ENCODE results near the gene SNTA1. TPM values are rescaled to one million over a fixed set of nuclear protein-coding genes. Genes with fewer than 3 reads are reported as not detected.

Gene SNTA1
- total and polyA plus RNA-seq, 2 donors (not counting 1 experiment from before 2014, with no cell fraction given): 17.2 to 46.6 TPM

DNA sequence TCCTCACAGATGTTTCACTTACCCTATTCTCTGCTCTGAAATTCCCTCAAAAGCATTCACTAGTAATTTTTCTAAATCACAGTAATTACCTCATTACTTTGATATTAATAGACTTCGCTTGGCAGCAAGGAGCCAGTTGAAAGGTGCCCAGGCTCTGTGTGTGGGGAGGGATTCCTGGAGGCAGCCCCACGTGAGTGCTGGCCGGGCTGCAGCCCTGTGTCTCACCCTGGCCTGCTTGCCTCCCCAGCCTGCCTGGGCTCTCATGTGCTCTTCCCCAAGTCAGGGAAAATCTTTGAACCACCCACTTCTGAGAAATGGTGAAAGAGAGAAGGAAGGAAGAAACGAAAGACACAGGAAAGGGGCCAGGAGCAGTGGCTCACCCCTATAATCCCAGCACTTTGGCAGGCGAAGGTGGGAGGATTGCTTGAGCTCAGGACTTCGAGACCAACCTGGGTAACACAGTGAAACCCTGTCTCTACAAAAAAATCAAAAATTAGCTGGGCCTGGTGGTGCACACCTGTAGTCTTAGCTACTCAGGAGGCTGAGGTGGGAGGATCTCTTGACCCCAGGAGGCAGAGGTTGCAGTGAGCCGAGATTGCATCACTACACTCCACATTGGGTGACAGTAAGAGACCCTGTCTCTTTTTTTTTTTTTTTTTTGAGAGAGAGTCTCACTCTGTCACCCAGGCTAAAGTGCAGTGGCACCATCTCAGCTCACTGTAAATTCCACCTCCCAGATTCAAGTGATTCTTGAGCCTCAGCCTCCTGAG is 20.0 kb upstream of the SNTA1 start:
- Histone ChIP-seq H3K27me3 (ENCODE audit: control insufficient read depth, insufficient read depth, low read length) (no peaks in the 10 kb centered on the region), H3K9me3 (ENCODE audit: control insufficient read depth, insufficient read depth, low read depth, low read length) (no peaks in the 10 kb centered on the region), H3K4me3 (replicated peaks in 1 of 4; ENCODE audit: control extremely low read depth in 1 of 4, insufficient read depth in 1 of 4, low read depth in 3 of 4, low read length in 4 of 4) (no peak overlapping the region)

DNA sequence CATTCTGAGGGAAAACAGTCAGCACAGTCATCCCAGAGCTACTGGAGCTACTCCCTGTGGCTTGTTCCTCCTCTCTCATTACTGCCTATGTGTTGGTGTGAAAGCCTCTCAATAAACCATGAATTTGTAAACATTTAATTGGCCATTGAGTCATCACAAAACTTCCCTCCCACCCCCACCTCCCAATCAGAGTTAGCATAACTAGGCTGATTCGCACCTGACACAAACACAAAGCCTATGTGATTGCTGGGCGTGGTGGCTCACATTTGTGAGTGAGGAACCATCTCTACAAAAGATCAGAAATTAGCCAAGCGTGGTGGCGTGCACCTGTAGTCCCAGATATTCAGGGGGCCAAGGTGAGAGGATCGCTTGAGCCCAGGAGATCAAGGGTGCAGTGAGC is 17.1 kb upstream of the SNTA1 start:
- no peak for DNase-seq (ENCODE audit: low read depth in 2 of 2)
- H3K4me2 ChIP-seq (ENCODE audit: extremely low read depth, insufficient read depth, low read length): no peak overlapping the region
- TF ChIP-seq, protein P1, sequence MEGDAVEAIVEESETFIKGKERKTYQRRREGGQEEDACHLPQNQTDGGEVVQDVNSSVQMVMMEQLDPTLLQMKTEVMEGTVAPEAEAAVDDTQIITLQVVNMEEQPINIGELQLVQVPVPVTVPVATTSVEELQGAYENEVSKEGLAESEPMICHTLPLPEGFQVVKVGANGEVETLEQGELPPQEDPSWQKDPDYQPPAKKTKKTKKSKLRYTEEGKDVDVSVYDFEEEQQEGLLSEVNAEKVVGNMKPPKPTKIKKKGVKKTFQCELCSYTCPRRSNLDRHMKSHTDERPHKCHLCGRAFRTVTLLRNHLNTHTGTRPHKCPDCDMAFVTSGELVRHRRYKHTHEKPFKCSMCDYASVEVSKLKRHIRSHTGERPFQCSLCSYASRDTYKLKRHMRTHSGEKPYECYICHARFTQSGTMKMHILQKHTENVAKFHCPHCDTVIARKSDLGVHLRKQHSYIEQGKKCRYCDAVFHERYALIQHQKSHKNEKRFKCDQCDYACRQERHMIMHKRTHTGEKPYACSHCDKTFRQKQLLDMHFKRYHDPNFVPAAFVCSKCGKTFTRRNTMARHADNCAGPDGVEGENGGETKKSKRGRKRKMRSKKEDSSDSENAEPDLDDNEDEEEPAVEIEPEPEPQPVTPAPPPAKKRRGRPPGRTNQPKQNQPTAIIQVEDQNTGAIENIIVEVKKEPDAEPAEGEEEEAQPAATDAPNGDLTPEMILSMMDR (conservative IDR thresholded peaks at IDR 0.05 in 1 of 2, IDR thresholded peaks at IDR 0.05 in 1 of 2; ENCODE audit: low read depth in 1 of 2, low read length in 2 of 2): no peak
- TF ChIP-seq EZH2 (IDR thresholded peaks at IDR 0.05; ENCODE audit: low read length, missing control alignments): no peak
- H3K79me2 ChIP-seq (ENCODE audit: control insufficient read depth, insufficient read depth, low read length): no peaks in the 10 kb centered on the region
- no peak overlapping the region for H3K27ac ChIP-seq (ENCODE audit: insufficient read depth, low read length)
- no peaks in the 10 kb centered on the region for H3K27me3 ChIP-seq (ENCODE audit: control insufficient read depth, insufficient read depth, low read length)
- H2AFZ ChIP-seq (ENCODE audit: low read length): no peak overlapping the region
- H4K20me1 ChIP-seq (ENCODE audit: control insufficient read depth, extremely low read depth, insufficient read depth, low read length): no peaks in the 10 kb centered on the region
- no peak overlapping the region for H3K9ac ChIP-seq (ENCODE audit: insufficient read depth, low read length)
- H3K4me1 ChIP-seq (ENCODE audit: control insufficient read depth, extremely low read depth, insufficient read depth, low read length): no peaks in the 10 kb centered on the region
- no peaks in the 10 kb centered on the region for H3K9me3 ChIP-seq (ENCODE audit: control insufficient read depth, insufficient read depth, low read depth, low read length)
- no peaks in the 10 kb centered on the region for H3K36me3 ChIP-seq (ENCODE audit: control insufficient read depth, insufficient read depth, low read length)
- no peak overlapping the region for H3K4me3 ChIP-seq (replicated peaks in 1 of 4; ENCODE audit: control extremely low read depth in 1 of 4, insufficient read depth in 1 of 4, low read depth in 3 of 4, low read length in 4 of 4)

More for the DNA sequence above, 20.0 kb upstream of the SNTA1 start:
- no peaks in the 10 kb centered on the region for H3K79me2 ChIP-seq (ENCODE audit: control insufficient read depth, insufficient read depth, low read length)
- H3K4me1 ChIP-seq (ENCODE audit: control insufficient read depth, extremely low read depth, insufficient read depth, low read length): no peaks in the 10 kb centered on the region
- H3K4me2 ChIP-seq (ENCODE audit: extremely low read depth, insufficient read depth, low read length): no peak overlapping the region
- no peaks in the 10 kb centered on the region for H4K20me1 ChIP-seq (ENCODE audit: control insufficient read depth, extremely low read depth, insufficient read depth, low read length)
- no peak for DNase-seq (ENCODE audit: low read depth in 2 of 2)
- H2AFZ ChIP-seq (ENCODE audit: low read length): no peak overlapping the region
- no peaks in the 10 kb centered on the region for H3K36me3 ChIP-seq (ENCODE audit: control insufficient read depth, insufficient read depth, low read length)
- TF ChIP-seq EZH2 (IDR thresholded peaks at IDR 0.05; ENCODE audit: low read length, missing control alignments): no peak
- TF ChIP-seq, protein P1 (conservative IDR thresholded peaks at IDR 0.05 in 1 of 2, IDR thresholded peaks at IDR 0.05 in 1 of 2; ENCODE audit: low read depth in 1 of 2, low read length in 2 of 2): no peak
- H3K27ac ChIP-seq (ENCODE audit: insufficient read depth, low read length): no peak overlapping the region
- no peak overlapping the region for H3K9ac ChIP-seq (ENCODE audit: insufficient read depth, low read length)

DNA sequence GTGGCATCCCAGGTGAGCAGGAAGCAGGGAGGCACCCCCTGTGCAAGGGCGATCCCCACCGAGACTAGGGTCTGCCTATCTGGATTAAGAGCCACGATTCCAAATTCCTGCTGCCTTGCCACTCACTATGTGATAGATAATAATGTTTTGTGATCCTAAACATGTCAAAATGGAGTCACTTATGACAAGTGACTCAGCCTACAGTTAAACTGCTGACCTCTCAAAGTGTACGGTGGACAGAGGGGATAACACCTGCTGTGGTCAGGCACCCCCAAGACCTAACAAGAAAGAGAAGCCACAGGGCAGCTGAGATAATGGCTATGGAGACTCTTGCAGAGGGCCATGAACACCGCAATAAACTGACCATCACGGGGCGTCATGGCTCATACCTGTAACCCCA is 16.0 kb upstream of the SNTA1 start:
- H3K4me3 ChIP-seq (replicated peaks in 1 of 4; ENCODE audit: control extremely low read depth in 1 of 4, insufficient read depth in 1 of 4, low read depth in 3 of 4, low read length in 4 of 4): no peak overlapping the region

More for the DNA sequence above, 16.0 kb upstream of the SNTA1 start:
- Histone ChIP-seq H4K20me1 (ENCODE audit: control insufficient read depth, extremely low read depth, insufficient read depth, low read length) (no peaks in the 10 kb centered on the region), H3K4me2 (ENCODE audit: extremely low read depth, insufficient read depth, low read length) (no peak overlapping the region), H3K9ac (ENCODE audit: insufficient read depth, low read length) (no peak overlapping the region), H3K27ac (ENCODE audit: insufficient read depth, low read length) (no peak overlapping the region), H3K4me1 (ENCODE audit: control insufficient read depth, extremely low read depth, insufficient read depth, low read length) (no peaks in the 10 kb centered on the region), H2AFZ (ENCODE audit: low read length) (no peak overlapping the region), H3K79me2 (ENCODE audit: control insufficient read depth, insufficient read depth, low read length) (no peaks in the 10 kb centered on the region), H3K27me3 (ENCODE audit: control insufficient read depth, insufficient read depth, low read length) (no peaks in the 10 kb centered on the region), H3K36me3 (ENCODE audit: control insufficient read depth, insufficient read depth, low read length) (no peaks in the 10 kb centered on the region), H3K9me3 (ENCODE audit: control insufficient read depth, insufficient read depth, low read depth, low read length) (no peaks in the 10 kb centered on the region)
- TF ChIP-seq EZH2 (IDR thresholded peaks at IDR 0.05; ENCODE audit: low read length, missing control alignments): no peak
- TF ChIP-seq, protein P1 (conservative IDR thresholded peaks at IDR 0.05 in 1 of 2, IDR thresholded peaks at IDR 0.05 in 1 of 2; ENCODE audit: low read depth in 1 of 2, low read length in 2 of 2): no peak
- no peak for DNase-seq (ENCODE audit: low read depth in 2 of 2)
